ENCODE results near the gene HOOK2.

- TF ChIP-seq EZH2 (IDR thresholded peaks at IDR 0.05; ENCODE audit: low read depth, unreplicated experiment) (no peak), POLR2AphosphoS5 (IDR thresholded peaks at IDR 0.05; ENCODE audit: low read depth) (no peak), CTCF (conservative IDR thresholded peaks at IDR 0.05; ENCODE audit: low read depth in 2 of 2) (no peak), ZNF114 (CRISPR knock-in tag; IDR thresholded peaks at IDR 0.05) (no peak)
Measured at GRCh38 chr19:12797141-12797587, 21.8 kb upstream of the HOOK2 start.
